OCI-LY3 (cell line): Measurements from ENCODE around the gene SRRM4.

Source experiments
- H2AFZ ChIP-seq: fragments of 200-600, 300-600 bp; shearing (Covaris generic); 2 replicates; pipeline ENCODE4 v1.6.0; 2014; ENCODE audit warnings: antibody characterized with exemption, low read depth, low read length
- H3K27ac ChIP-seq: fragments of 200-600, 300-600 bp; sonication (generic); 2 replicates; pipeline ENCODE4 v1.5.1; 2014; ENCODE audit warnings: mild to moderate bottlenecking, low read length, moderate library complexity, mixed read lengths
- H3K27me3 ChIP-seq: fragments of 200-600, 300-600 bp; sonication (generic); 2 replicates; pipeline ENCODE4 v1.6.1; 2014; ENCODE audit warnings: low read depth, low read length, mixed read lengths
- H3K36me3 ChIP-seq: fragments of 200-600, 300-600 bp; sonication (generic); replicated peaks from 2 replicates; pipeline ENCODE3; 2014; ENCODE audit warnings: low read depth, low read length, mixed read lengths
- H3K4me1 ChIP-seq: fragments of 300-600, 200-600 bp; sonication (generic); 2 replicates; pipeline ENCODE4 v1.6.1; 2014; ENCODE audit warnings: low read length, mixed read lengths
- H3K4me2 ChIP-seq: fragments of 200-600, 300-600 bp; sonication (generic); 2 replicates; pipeline ENCODE4 v1.6.1; 2014; ENCODE audit warnings: low read length, mixed read lengths
- H3K4me3 ChIP-seq: fragments of 300-600, 200-600 bp; sonication (generic); 2 replicates; pipeline ENCODE4 v1.5.1; 2014; ENCODE audit warnings: antibody characterized with exemption, mild to moderate bottlenecking, low read length, moderate library complexity
- H3K79me2 ChIP-seq: fragments of 300-600, 200-600 bp; shearing (Covaris generic); 2 replicates; pipeline ENCODE4 v1.6.1; 2014; ENCODE audit warnings: mild to moderate bottlenecking, low read length, mixed read lengths
- H3K9ac ChIP-seq: fragments of 300-600, 200-600 bp; shearing (Covaris generic); 2 replicates; pipeline ENCODE4 v1.6.0; 2014; ENCODE audit warnings: mild to moderate bottlenecking, low read length, moderate library complexity
- H3K9me3 ChIP-seq: fragments of 200-600, 300-600 bp; shearing (Covaris generic); 2 replicates; pipeline ENCODE4 v1.6.1; 2014; ENCODE audit warnings: low read length, mixed read lengths; ENCODE audit not compliant: insufficient read depth
- H4K20me1 ChIP-seq: fragments of 200-600, 300-600 bp; sonication (generic); 2 replicates; pipeline ENCODE4 v1.6.1; 2016; ENCODE audit warnings: low read length, mixed read lengths; ENCODE audit not compliant: insufficient read depth
- EZH2phosphoT487 ChIP-seq: fragments of 200-600 bp; shearing (Covaris generic); IDR thresholded peaks from 2 replicates; pipeline ENCODE4 v1.6.1; 2018; ENCODE audit warnings: antibody characterized with exemption, mixed run types, low read depth
- TF ChIP-seq, protein P1 (sequence below): fragments of 200-600, 300-600 bp; sonication (generic); IDR thresholded peaks from 2 replicates; pipeline ENCODE4 v1.5.1; 2014; ENCODE audit warnings: antibody characterized with exemption, low read length, low read depth

Gene SRRM4

DNA sequence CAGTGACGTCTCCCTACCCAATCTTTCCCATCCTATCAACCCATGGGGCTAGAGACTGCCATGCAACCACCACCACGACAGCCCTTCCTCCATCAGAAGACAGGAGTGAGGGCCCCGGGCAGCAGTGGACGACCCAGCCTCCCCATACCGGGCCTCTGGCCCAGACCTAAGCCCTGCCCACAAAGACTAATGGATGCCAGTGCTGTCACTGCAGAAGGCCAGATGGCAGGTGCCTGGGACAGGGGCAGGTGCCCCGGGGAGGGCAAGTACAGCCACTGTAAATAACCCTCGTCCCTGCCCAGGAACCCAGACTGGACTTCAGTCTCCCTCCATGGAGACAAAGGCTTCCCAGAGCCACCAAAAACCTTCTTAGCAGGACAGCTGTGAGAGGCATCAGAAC is 177.1 kb downstream of the SRRM4 start:
- Histone ChIP-seq H3K27ac (no peak overlapping the region), H3K4me3 (no peak overlapping the region), H2AFZ (no peak overlapping the region), H3K36me3 (no peaks in the 10 kb centered on the region), H3K79me2 (no peaks in the 10 kb centered on the region), H3K27me3 (peaks cover 4% of the 10 kb centered on the region; the same call in 1 of the 2 replicates), H3K9me3 (no peaks in the 10 kb centered on the region), H3K4me1 (no peaks in the 10 kb centered on the region), H3K9ac (no peak overlapping the region), H3K4me2 (no peak overlapping the region), H4K20me1 (no peaks in the 10 kb centered on the region)
- TF ChIP-seq, protein P1, sequence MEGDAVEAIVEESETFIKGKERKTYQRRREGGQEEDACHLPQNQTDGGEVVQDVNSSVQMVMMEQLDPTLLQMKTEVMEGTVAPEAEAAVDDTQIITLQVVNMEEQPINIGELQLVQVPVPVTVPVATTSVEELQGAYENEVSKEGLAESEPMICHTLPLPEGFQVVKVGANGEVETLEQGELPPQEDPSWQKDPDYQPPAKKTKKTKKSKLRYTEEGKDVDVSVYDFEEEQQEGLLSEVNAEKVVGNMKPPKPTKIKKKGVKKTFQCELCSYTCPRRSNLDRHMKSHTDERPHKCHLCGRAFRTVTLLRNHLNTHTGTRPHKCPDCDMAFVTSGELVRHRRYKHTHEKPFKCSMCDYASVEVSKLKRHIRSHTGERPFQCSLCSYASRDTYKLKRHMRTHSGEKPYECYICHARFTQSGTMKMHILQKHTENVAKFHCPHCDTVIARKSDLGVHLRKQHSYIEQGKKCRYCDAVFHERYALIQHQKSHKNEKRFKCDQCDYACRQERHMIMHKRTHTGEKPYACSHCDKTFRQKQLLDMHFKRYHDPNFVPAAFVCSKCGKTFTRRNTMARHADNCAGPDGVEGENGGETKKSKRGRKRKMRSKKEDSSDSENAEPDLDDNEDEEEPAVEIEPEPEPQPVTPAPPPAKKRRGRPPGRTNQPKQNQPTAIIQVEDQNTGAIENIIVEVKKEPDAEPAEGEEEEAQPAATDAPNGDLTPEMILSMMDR, result no peak
- no peak for TF ChIP-seq EZH2phosphoT487

DNA sequence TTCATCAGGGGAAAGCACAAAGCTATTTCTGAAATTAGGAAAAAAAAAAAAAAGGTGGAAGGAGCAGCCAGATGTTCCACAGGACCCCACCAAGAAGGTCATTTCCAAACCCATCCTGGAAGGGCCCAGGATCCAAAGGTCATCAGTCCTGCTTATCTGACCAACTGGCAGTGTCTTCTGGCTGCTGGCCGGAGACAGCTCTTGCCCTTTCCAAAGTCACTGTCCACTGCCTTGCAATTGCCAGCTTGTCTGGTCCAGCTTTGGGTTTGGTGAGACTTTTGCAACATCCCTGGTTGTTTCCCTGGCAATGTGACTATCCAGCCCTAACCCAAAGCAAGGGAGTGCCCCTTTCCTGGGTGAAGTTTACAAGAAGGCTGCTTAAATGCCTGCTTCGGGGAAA is 178.5 kb downstream of the SRRM4 start:
- no peaks in the 10 kb centered on the region for H3K79me2 ChIP-seq
- no peaks in the 10 kb centered on the region for H3K36me3 ChIP-seq
- H3K27ac ChIP-seq, result no peak overlapping the region
- no peak overlapping the region for H2AFZ ChIP-seq
- no peak overlapping the region for H3K4me3 ChIP-seq
- H3K9me3 ChIP-seq, result no peaks in the 10 kb centered on the region
- no peak overlapping the region for H3K9ac ChIP-seq
- H3K27me3 ChIP-seq, result peaks cover 4% of the 10 kb centered on the region; the same call in 1 of the 2 replicates
- H3K4me2 ChIP-seq, result no peak overlapping the region
- H3K4me1 ChIP-seq, result no peaks in the 10 kb centered on the region
- no peaks in the 10 kb centered on the region for H4K20me1 ChIP-seq
- TF ChIP-seq EZH2phosphoT487, result no peak
- TF ChIP-seq, protein P1, result no peak

DNA sequence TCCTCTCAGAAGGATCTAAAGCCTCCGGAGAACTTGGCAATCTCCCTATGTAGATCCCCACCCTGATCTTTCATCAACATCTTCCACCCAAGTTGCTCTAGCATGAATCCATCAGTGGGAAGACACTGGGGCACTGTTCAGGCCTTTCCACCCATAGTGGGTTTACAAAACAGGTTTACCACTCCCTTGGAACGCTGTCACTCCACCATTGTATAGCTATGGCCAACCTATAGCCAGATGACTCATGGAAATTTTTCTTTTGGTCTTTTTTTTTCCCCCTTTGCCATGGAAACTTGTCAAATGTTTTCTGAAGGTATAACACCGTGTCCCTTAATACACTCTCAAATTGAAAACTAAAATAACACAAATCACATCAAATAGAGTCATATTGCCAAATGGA is 186.6 kb downstream of the SRRM4 start:
- no peak overlapping the region for H3K4me3 ChIP-seq
- no peaks in the 10 kb centered on the region for H4K20me1 ChIP-seq
- no peak overlapping the region for H2AFZ ChIP-seq
- no peak overlapping the region for H3K4me2 ChIP-seq
- no peaks in the 10 kb centered on the region for H3K9me3 ChIP-seq
- no peaks in the 10 kb centered on the region for H3K27me3 ChIP-seq
- H3K4me1 ChIP-seq, result no peaks in the 10 kb centered on the region
- H3K27ac ChIP-seq, result no peak overlapping the region
- H3K79me2 ChIP-seq, result no peaks in the 10 kb centered on the region
- no peak for TF ChIP-seq EZH2phosphoT487
- TF ChIP-seq, protein P1, result no peak
- H3K9ac ChIP-seq, result no peak overlapping the region
- H3K36me3 ChIP-seq, result no peaks in the 10 kb centered on the region

DNA sequence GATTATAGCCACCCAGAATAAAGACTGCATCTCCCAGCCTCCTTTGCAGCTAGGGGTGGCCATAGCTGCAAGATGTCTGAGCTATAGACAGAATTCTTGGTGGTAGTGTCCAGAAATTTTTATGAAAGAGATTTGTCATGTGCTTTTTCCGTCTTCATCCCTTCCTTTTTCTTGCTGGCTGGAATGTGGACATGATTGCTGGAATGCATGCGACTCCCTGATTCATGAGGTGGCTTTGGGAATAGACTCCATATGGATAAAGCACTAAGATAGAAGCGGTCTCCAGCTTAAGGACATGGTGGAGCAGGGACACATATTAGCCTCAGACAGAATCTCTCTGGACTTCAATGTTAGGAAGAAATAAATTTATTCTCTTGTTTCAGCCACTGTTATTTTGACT is 187.4 kb downstream of the SRRM4 start:
- H3K79me2 ChIP-seq, result no peaks in the 10 kb centered on the region
- no peak overlapping the region for H3K4me3 ChIP-seq
- H3K27me3 ChIP-seq, result no peaks in the 10 kb centered on the region
- H3K9ac ChIP-seq, result no peak overlapping the region
- H3K36me3 ChIP-seq, result no peaks in the 10 kb centered on the region
- TF ChIP-seq, protein P1, result no peak
- no peak for TF ChIP-seq EZH2phosphoT487
- no peak overlapping the region for H3K4me2 ChIP-seq
- H3K4me1 ChIP-seq, result no peaks in the 10 kb centered on the region
- no peak overlapping the region for H3K27ac ChIP-seq
- H2AFZ ChIP-seq, result no peak overlapping the region
- H4K20me1 ChIP-seq, result no peaks in the 10 kb centered on the region
- no peaks in the 10 kb centered on the region for H3K9me3 ChIP-seq
